CD4-positive, alpha-beta T cell treated with Interleukin-1 beta for 1 hour (primary cell): ENCODE measurements around the gene SYNE2.
"Not testable (repeated sequence)": the region's sequence is repeated elsewhere in the genome, so short reads cannot be mapped to it uniquely, and the experiment has no call there.

Experiments used
- DNase-seq, 2 donors: peaks; one replicate each; pipeline ENCODE4 v3.0.0-alpha.2; 2020 to 2022

Gene SYNE2

GRCh38 chr14:64040044-64040443 is 187.2 kb downstream of the SYNE2 start:
- DNase-seq, result no peak

GRCh38 chr14:64043296-64043695 is 190.5 kb downstream of the SYNE2 start:
- DNase-seq, result not testable (repeated sequence)

GRCh38 chr14:64045091-64045490 is 192.3 kb downstream of the SYNE2 start:
- no peak for DNase-seq

- no peak for DNase-seq
These were observed 197.0 kb downstream of the SYNE2 start for GRCh38 chr14:64049616-64050381.

GRCh38 chr14:64053694-64054669 is 201.2 kb downstream of the SYNE2 start:
- DNase-seq, result no peak

GRCh38 chr14:64059454-64060198 is 206.8 kb downstream of the SYNE2 start:
- DNase-seq, result no peak

GRCh38 chr14:64060199-64060545 is 207.4 kb downstream of the SYNE2 start:
- no peak for DNase-seq

GRCh38 chr14:64060648-64061096 is 207.9 kb downstream of the SYNE2 start:
- DNase-seq, result no peak

GRCh38 chr14:64061115-64061514 is 208.3 kb downstream of the SYNE2 start:
- DNase-seq, result no peak

- no peak for DNase-seq
These were observed 208.9 kb downstream of the SYNE2 start for GRCh38 chr14:64061706-64062105.

GRCh38 chr14:64062381-64063115 is 209.7 kb downstream of the SYNE2 start:
- no peak for DNase-seq

GRCh38 chr14:64064447-64064846 is 211.6 kb downstream of the SYNE2 start:
- DNase-seq, result no peak

- DNase-seq, result no peak
These were observed 217.0 kb downstream of the SYNE2 start for GRCh38 chr14:64069634-64070359.

GRCh38 chr14:64074961-64075612 is 222.3 kb downstream of the SYNE2 start:
- no peak for DNase-seq

- no peak for DNase-seq
These were observed 222.8 kb downstream of the SYNE2 start for GRCh38 chr14:64075613-64076005.

- DNase-seq, result no peak
These were observed 227.6 kb downstream of the SYNE2 start for GRCh38 chr14:64080452-64080851.

GRCh38 chr14:64081174-64081746 is 228.5 kb downstream of the SYNE2 start:
- no peak for DNase-seq

GRCh38 chr14:64082837-64083236 is 230.0 kb downstream of the SYNE2 start:
- DNase-seq, result no peak

- no peak for DNase-seq
These were observed 235.8 kb downstream of the SYNE2 start for GRCh38 chr14:64088647-64088964.

GRCh38 chr14:64089920-64090319 is 237.1 kb downstream of the SYNE2 start:
- DNase-seq, result no peak

- DNase-seq, result no peak
These were observed 238.4 kb downstream of the SYNE2 start for GRCh38 chr14:64091217-64091616.
